GM10266 (cell line): ENCODE results near the gene NDUFS6.

Experiments used
- DNase-seq: peaks from one replicate; pipeline ENCODE4 v3.0.0; 2012; ENCODE audit errors: extremely low spot score
- CTCF ChIP-seq: IDR thresholded peaks from 2 replicates; pipeline ENCODE4 v1.5.1; 2012; ENCODE audit warnings: mild to moderate bottlenecking, low read depth; ENCODE audit not compliant: control insufficient read depth, insufficient read depth; ENCODE audit errors: missing control alignments

The NDUFS6 gene

GRCh38 chr5:1762121-1762882 lies 38.9 kb upstream of the NDUFS6 start:
- no peak for TF ChIP-seq CTCF
- no peak for DNase-seq

- TF ChIP-seq CTCF: no peak
- no peak for DNase-seq
These were observed 38.2 kb upstream of the NDUFS6 start for GRCh38 chr5:1762883-1763547.

- DNase-seq: peak; percentile 78
- TF ChIP-seq CTCF: peak; percentile 67
These were observed 37.7 kb upstream of the NDUFS6 start for GRCh38 chr5:1763548-1763911.

- DNase-seq: no peak
- no peak for TF ChIP-seq CTCF
These were observed 37.1 kb upstream of the NDUFS6 start for GRCh38 chr5:1763960-1764605.

GRCh38 chr5:1764606-1764960 lies 36.6 kb upstream of the NDUFS6 start:
- TF ChIP-seq CTCF: no peak
- DNase-seq: no peak

- no peak for DNase-seq
- no peak for TF ChIP-seq CTCF
These were observed 35.9 kb upstream of the NDUFS6 start for GRCh38 chr5:1765141-1765879.
